H1 (cell line): ENCODE data around the gene SLC22A23. TPM values are rescaled to one million over a fixed set of nuclear protein-coding genes. Genes with fewer than 3 reads are reported as not detected.

Experiments
- KDM4A ChIP-seq: IDR thresholded peaks from one replicate; pipeline ENCODE4 v1.7.1; 2012; ENCODE audit warnings: low read depth, mild to moderate bottlenecking, moderate library complexity, low read length, inconsistent platforms; ENCODE audit not compliant: severe bottlenecking
- NANOG ChIP-seq: IDR thresholded peaks from 2 replicates; pipeline ENCODE4 v1.6.1; 2011; ENCODE audit warnings: low read length, low read depth, mild to moderate bottlenecking, inconsistent platforms; ENCODE audit not compliant: insufficient read depth, poor library complexity, severe bottlenecking
- ZNF274 ChIP-seq: IDR thresholded peaks from 2 replicates; pipeline ENCODE4 v1.7.0; 2012; ENCODE audit warnings: low read length, borderline replicate concordance; ENCODE audit errors: extremely low read depth
- polyA plus RNA-seq, 7 experiments: library from polyadenylated mRNA; depleted of rRNA in 3 of 7; stranded (reverse) in 5 of 7; unstranded in 2 of 7; fragments of >200 nt in 5 of 7; fragments of 200-250 nt in 2 of 7; gene quantifications; 1 replicate in 5 of 7; 2 replicates in 1 of 7; 4 replicates in 1 of 7; pipeline versions ENCODE4 v1.2.1 to v1.2.3, GENCODE V29; 2011 to 2013; ENCODE audit warnings: missing spikeins in 2 of 7, mixed read lengths in 2 of 7
- total RNA-seq: library from RNA; stranded (reverse); fragmentation: NEBNext Ultra II Directional; extraction: Animal tissue kit (Norgen Biotek cat#: 25700); gene quantifications from 2 replicates; pipeline ENCODE4 v1.2.1, GENCODE V29; 2021

Gene SLC22A23
- total and polyA plus RNA-seq, 2 of the 8 experiments (the other 6 are each of a cell fraction or from before 2014, with no cell fraction given) = 9.9 to 38.4 TPM

- no peak for TF ChIP-seq NANOG
- no peak for TF ChIP-seq ZNF274
- no peak for TF ChIP-seq KDM4A
Observed at GRCh38 chr6:3249821-3250220, 207.0 kb downstream of the SLC22A23 start (continued).
